Keratinocyte (primary cell): Measurements from ENCODE around the gene SSBP4. TPM values are rescaled to one million over a fixed set of nuclear protein-coding genes. Genes with fewer than 3 reads are reported as not detected.
A peak's percentile ranks its signal among the peaks of the same experiment; 100 is the strongest.
"Not testable (repeated sequence)": the region's sequence is repeated elsewhere in the genome, so short reads cannot be mapped to it uniquely, and the experiment has no call there.

Experiments used
- DNase-seq: peaks from one replicate; pipeline ENCODE4 v3.0.0-alpha.2; 2011; ENCODE audit warnings: low read depth, missing footprints, low spot score
- FAIRE-seq: peaks from 2 replicates; lab custom pipeline; 2011; peaks lifted over from hg19 to GRCh38; lab: Jason Lieb, UNC
- H2AFZ ChIP-seq: 2 replicates; pipeline ENCODE4 v1.6.0; 2012; ENCODE audit warnings: low read length, control low read depth, inconsistent platforms; ENCODE audit not compliant: control insufficient read depth
- H3K27ac ChIP-seq: 2 replicates; pipeline ENCODE4 v1.5.1; 2011; ENCODE audit warnings: low read length; ENCODE audit not compliant: control insufficient read depth, insufficient read depth
- H3K27me3 ChIP-seq: 3 replicates; pipeline ENCODE4 v1.6.0; 2011; ENCODE audit warnings: low read length; ENCODE audit not compliant: control insufficient read depth, insufficient read depth; ENCODE audit errors: extremely low read depth
- H3K36me3 ChIP-seq, 2 experiments: 2 replicates in 1 of 2; 3 replicates in 1 of 2; pipeline ENCODE4 v1.5.1; 2011; ENCODE audit warnings: low read length in 2 of 2, mild to moderate bottlenecking in 1 of 2; ENCODE audit not compliant: control insufficient read depth in 2 of 2, insufficient read depth in 2 of 2; ENCODE audit errors: extremely low read depth in 1 of 2
- H3K4me1 ChIP-seq: 3 replicates; pipeline ENCODE4 v1.5.1; 2011; ENCODE audit warnings: low read length; ENCODE audit not compliant: control insufficient read depth, insufficient read depth; ENCODE audit errors: extremely low read depth
- H3K4me2 ChIP-seq: 3 replicates; pipeline ENCODE4 v1.6.0; 2011; ENCODE audit warnings: low read depth, low read length; ENCODE audit not compliant: control insufficient read depth, insufficient read depth; ENCODE audit errors: extremely low read depth
- H3K4me3 ChIP-seq, 3 experiments: fragments of 200-600 bp in 1 of 3; sonication (generic) in 1 of 3; 2 replicates in 2 of 3; 3 replicates in 1 of 3; pipeline ENCODE4 v1.5.1; 2011 to 2016; ENCODE audit warnings: low read length in 3 of 3, mild to moderate bottlenecking in 3 of 3, control low read depth in 2 of 3, inconsistent platforms in 1 of 3, low read depth in 1 of 3, mixed read lengths in 1 of 3, mixed run types in 1 of 3, moderate library complexity in 1 of 3; ENCODE audit not compliant: control insufficient read depth in 2 of 3, insufficient read depth in 2 of 3; ENCODE audit errors: extremely low read depth in 1 of 3
- H3K79me2 ChIP-seq: 2 replicates; pipeline ENCODE4 v1.6.0; 2012; ENCODE audit warnings: low read length; ENCODE audit not compliant: control insufficient read depth, insufficient read depth
- H3K9ac ChIP-seq: 3 replicates; pipeline ENCODE4 v1.6.0; 2011; ENCODE audit warnings: low read length; ENCODE audit not compliant: control insufficient read depth, insufficient read depth; ENCODE audit errors: extremely low read depth
- H3K9me1 ChIP-seq: 3 replicates; pipeline ENCODE4 v1.6.0; 2011; ENCODE audit warnings: low read length; ENCODE audit not compliant: control insufficient read depth, insufficient read depth; ENCODE audit errors: extremely low read depth
- H3K9me3 ChIP-seq: 2 replicates; pipeline ENCODE4 v1.5.1; 2012; ENCODE audit warnings: low read depth, low read length; ENCODE audit not compliant: control insufficient read depth
- H4K20me1 ChIP-seq: 3 replicates; pipeline ENCODE4 v1.6.0; 2011; ENCODE audit warnings: low read length; ENCODE audit not compliant: control insufficient read depth, insufficient read depth; ENCODE audit errors: extremely low read depth
- CTCF ChIP-seq, 3 experiments: IDR thresholded peaks in 1 of 3; conservative IDR thresholded peaks in 1 of 3; optimal IDR thresholded peaks in 1 of 3; 2 replicates in 2 of 3; 3 replicates in 1 of 3; pipeline versions ENCODE3 to v1.5.1; 2011; ENCODE audit warnings: low read length in 3 of 3, mild to moderate bottlenecking in 3 of 3, moderate library complexity in 2 of 3, control low read depth in 1 of 3, inconsistent platforms in 1 of 3; ENCODE audit not compliant: insufficient read depth in 2 of 3; ENCODE audit errors: extremely low read depth in 1 of 3
- EZH2 ChIP-seq: IDR thresholded peaks from one replicate; pipeline ENCODE4 v1.6.1; 2012; ENCODE audit warnings: inconsistent platforms, mild to moderate bottlenecking, low read length, moderate library complexity
- dilution Hi-C: fragments of 300-500 bp; cut with MboI; formaldehyde crosslinking; loops from one replicate; pipeline ENCODE4 v1.7.0; 2020; ENCODE audit warnings: low sequenced_read_pairs; ENCODE audit not compliant: extremely low pct_ligation_motif_present
- polyA plus RNA-seq, 5 experiments: library from polyadenylated mRNA; depleted of rRNA in 3 of 5; stranded (reverse) in 3 of 5; stranded (forward) in 1 of 5; unstranded in 1 of 5; fragments of >200 nt; gene quantifications; 1 replicate in 1 of 5; 2 replicates in 3 of 5; 3 replicates in 1 of 5; pipeline versions ENCODE4 v1.2.1 to v1.2.3, GENCODE V29; 2011 to 2012; ENCODE audit warnings: missing spikeins in 2 of 5, low read depth in 1 of 5, low replicate concordance in 1 of 5

SSBP4 gene
- polyA plus RNA-seq, 1 donor (not counting 4 experiments of a cell fraction or from before 2014, with no cell fraction given), result 7.5 TPM

- Histone ChIP-seq H3K36me3 (no peaks in the 10 kb centered on the region), H3K9me3 (no peaks in the 10 kb centered on the region), H3K27me3 (no peaks in the 10 kb centered on the region), H3K27ac (peak overlapping the region; percentile 4), H3K9ac (no peak overlapping the region), H3K4me2 (peak overlapping the region; percentile 10), H3K4me3 (no peak overlapping the region), H3K4me1 (peaks cover 8% of the 10 kb centered on the region), H3K79me2 (no peaks in the 10 kb centered on the region), H2AFZ (peak overlapping the region; percentile 66), H3K9me1 (no peaks in the 10 kb centered on the region), H4K20me1 (no peaks in the 10 kb centered on the region)
- TF ChIP-seq EZH2 (no peak), CTCF (optimal IDR thresholded peaks at IDR 0.05 in 1 of 3, IDR thresholded peaks at IDR 0.05 in 1 of 3, conservative IDR thresholded peaks at IDR 0.05 in 1 of 3; ENCODE audit: extremely low read depth in 1 of 3, insufficient read depth in 2 of 3, low read length in 3 of 3) (no peak)
- DNase-seq (no peak), FAIRE-seq (no peak)
- dilution Hi-C loops, result no loop called here
Observed at GRCh38 chr19:18379803-18380747, 39.1 kb upstream of the SSBP4 start.

GRCh38 chr19:18380843-18381242 lies 38.4 kb upstream of the SSBP4 start:
- H3K4me3 ChIP-seq, result no peak overlapping the region
- no peaks in the 10 kb centered on the region for H4K20me1 ChIP-seq
- H2AFZ ChIP-seq, result no peak overlapping the region
- H3K9me3 ChIP-seq, result no peaks in the 10 kb centered on the region
- dilution Hi-C loops, result no loop called here
- H3K36me3 ChIP-seq, result no peaks in the 10 kb centered on the region
- H3K27ac ChIP-seq, result no peak overlapping the region
- no peak overlapping the region for H3K4me2 ChIP-seq
- FAIRE-seq, result no peak
- H3K79me2 ChIP-seq, result no peaks in the 10 kb centered on the region
- no peak for DNase-seq
- TF ChIP-seq CTCF (optimal IDR thresholded peaks at IDR 0.05 in 1 of 3, IDR thresholded peaks at IDR 0.05 in 1 of 3, conservative IDR thresholded peaks at IDR 0.05 in 1 of 3; ENCODE audit: extremely low read depth in 1 of 3, insufficient read depth in 2 of 3, low read length in 3 of 3) (no peak), EZH2 (no peak)
- no peak overlapping the region for H3K9ac ChIP-seq
- no peaks in the 10 kb centered on the region for H3K27me3 ChIP-seq
- peaks cover 13% of the 10 kb centered on the region for H3K4me1 ChIP-seq
- H3K9me1 ChIP-seq, result no peaks in the 10 kb centered on the region

GRCh38 chr19:18383622-18384021 lies 35.6 kb upstream of the SSBP4 start:
- dilution Hi-C loops, FAIRE-seq: not testable (repeated sequence)
- peaks cover 25% of the 10 kb centered on the region for H3K4me1 ChIP-seq

More at GRCh38 chr19:18383622-18384021, 35.6 kb upstream of the SSBP4 start:
- H3K9me3 ChIP-seq, H2AFZ ChIP-seq, H3K4me3 ChIP-seq, H3K36me3 ChIP-seq, H3K9ac ChIP-seq, H3K27ac ChIP-seq, H3K4me2 ChIP-seq, H3K79me2 ChIP-seq, H3K9me1 ChIP-seq, H4K20me1 ChIP-seq, DNase-seq: not testable (repeated sequence)
- peaks cover 15% of the 10 kb centered on the region for H3K27me3 ChIP-seq
